ENCODE data around the gene DQX1.
"Not testable (repeated sequence)": the region's sequence is repeated elsewhere in the genome, so short reads cannot be mapped to it uniquely, and the experiment has no call there.

DQX1 gene

DNA sequence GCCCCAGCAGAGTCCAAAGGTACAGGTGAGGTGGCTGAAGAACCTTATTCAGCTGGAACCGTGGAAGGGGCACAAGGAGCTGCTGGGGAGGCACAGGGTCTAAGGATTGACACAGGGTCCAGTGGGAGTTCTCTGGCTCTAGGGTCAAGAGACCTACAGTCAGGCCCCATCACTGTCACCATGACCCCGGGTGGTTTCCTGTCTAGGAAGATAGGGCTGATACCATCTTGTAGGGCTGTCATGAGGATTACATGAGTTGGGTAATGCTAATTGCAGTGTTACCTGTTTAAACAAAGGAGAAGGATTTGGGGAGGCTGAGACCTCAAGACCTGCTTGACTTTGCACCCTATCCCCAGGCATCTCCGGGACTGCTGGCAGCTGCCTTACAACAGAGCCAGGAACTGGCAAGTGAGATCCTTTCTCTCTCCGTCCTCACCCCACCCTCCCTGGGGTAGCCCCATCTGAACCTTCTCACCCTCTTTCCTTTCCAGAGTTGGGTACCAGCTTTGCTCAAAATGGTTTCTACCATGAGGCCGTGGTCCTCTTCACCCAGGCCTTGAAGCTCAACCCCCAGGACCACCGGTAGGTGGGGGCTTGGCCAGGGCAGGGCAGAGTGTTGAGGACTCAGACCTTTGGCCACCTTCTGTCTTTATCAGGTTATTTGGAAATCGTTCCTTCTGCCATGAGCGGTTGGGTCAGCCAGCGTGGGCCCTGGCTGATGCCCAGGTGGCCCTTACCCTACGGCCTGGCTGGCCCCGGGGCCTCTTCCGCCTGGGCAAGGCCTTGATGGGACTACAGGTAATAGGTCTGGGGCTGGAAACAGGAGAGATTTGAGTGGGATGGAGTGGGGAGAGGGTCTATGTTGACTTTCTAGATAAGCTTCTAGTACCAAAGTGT is 34.1 kb downstream of the DQX1 start:
- no peak for DNase-seq

DNA sequence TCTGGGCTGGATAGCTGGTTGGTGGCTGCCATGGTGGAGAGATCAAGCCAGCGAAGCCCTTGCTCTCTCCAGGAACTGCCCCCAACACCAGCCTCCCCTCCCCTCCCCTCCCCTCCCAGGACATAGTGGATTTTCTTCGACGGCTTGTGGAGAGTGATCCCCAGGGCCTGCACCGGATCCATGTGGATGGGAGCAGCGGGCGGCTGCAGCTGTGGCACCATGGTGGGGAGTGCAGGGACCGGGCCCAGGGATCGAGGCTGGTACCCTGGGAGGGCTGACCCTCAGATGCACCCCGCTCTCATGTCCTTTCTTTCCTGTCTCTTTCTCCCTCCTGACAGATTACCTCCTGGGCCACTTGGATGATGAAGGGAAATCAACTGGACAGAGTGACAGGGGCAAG is 36.1 kb downstream of the DQX1 start:
- no peak for DNase-seq

GRCh38 chr2:74488643-74489481 is 37.2 kb downstream of the DQX1 start:
- no peak for DNase-seq

DNA sequence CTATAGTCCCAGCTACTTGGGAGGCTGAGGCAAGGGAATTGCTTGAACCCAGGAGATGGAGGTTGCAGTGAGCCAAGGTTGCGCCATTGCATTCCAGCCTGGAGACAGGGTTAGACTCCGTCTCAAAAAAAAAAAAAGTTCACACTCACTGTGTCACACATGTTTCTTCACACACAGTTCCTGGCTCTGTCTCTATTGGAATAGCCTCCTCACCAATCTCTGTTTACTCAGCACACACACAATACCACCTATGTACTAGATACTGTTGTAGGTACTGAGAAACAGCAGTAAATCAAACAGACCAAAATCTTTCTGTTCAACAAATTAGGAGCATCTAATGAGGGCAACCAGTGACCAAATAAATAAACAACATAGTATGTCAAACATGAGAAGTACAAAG is 39.9 kb downstream of the DQX1 start:
- no peak for DNase-seq

GRCh38 chr2:74483675-74484164 is 42.3 kb downstream of the DQX1 start:
- DNase-seq = not testable (repeated sequence)

- peak; percentile 91 for DNase-seq
These were observed 43.0 kb downstream of the DQX1 start, which contains the start of the genes CCDC142 and TTC31 for GRCh38 chr2:74482801-74483674. Gene CCDC142, minus strand, starts transcription at chr2:74482998. Its CDS starts 161 bp downstream, at chr2:74482837. Gene TTC31, plus strand, starts transcription at chr2:74483081. Its CDS starts 15 bp downstream, at chr2:74483096.

DNA sequence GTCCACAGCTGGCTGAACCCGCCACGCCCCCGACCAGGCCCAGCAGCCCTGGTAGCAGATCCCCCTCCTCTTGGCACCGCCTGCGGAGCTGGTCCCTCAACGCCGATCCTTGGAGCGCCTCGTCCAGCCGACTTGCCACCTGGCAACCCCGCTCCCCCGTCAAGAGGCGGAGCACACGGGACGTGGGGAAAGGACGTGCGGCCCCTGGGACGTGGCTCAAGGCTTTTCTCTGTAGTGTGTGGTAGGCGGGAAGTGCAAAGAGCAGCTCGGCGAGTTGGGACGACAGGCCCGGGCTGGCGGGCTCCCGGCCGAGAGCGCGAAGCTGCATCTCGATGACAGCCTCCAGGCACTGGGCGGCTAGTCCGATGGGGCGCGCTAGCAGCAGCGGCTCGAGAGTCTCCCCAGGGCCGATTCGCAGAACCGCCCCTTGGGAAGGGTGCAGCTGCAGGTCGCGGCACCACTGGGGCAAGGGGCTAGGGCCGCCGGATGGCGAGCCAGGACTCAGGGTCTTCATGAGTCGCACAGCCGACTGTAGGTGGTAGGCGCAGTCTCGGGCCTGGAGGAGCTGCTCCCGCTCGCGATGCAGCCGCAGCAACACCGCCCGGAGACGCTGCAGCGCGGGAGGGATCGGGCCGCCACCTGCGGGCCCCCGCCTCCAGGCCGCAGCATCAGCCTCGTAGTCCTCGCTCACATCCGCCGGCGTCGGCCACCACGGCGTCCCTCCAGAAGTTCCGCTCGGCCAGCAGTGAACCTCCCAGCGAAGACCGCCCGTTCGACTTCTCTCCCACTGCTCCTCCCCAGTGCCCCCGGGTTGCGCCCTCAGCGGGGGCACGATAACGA is 43.9 kb downstream of the DQX1 start:
- peak; percentile 74 for DNase-seq

GRCh38 chr2:74481431-74481830 is 44.6 kb downstream of the DQX1 start:
- no peak for DNase-seq

GRCh38 chr2:74474899-74475298 is 51.1 kb downstream of the DQX1 start:
- DNase-seq = no peak

GRCh38 chr2:74474481-74474880 is 51.5 kb downstream of the DQX1 start:
- no peak for DNase-seq

DNA sequence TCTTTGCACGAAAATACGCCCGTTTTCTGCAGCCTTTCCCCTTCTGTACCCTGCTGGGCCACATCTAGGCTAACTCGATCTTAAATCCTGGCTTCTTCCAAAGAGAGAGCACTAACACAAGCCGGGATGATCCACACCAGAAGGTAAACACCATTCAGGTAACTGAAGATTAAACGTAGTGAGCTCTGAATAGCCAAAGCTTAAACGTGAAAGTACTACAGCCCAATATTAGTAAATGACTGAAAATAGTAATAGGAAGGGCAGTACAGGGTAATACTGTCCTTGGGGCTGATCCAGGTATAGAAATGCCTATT is 53.1 kb downstream of the DQX1 start:
- DNase-seq = no peak

DNA sequence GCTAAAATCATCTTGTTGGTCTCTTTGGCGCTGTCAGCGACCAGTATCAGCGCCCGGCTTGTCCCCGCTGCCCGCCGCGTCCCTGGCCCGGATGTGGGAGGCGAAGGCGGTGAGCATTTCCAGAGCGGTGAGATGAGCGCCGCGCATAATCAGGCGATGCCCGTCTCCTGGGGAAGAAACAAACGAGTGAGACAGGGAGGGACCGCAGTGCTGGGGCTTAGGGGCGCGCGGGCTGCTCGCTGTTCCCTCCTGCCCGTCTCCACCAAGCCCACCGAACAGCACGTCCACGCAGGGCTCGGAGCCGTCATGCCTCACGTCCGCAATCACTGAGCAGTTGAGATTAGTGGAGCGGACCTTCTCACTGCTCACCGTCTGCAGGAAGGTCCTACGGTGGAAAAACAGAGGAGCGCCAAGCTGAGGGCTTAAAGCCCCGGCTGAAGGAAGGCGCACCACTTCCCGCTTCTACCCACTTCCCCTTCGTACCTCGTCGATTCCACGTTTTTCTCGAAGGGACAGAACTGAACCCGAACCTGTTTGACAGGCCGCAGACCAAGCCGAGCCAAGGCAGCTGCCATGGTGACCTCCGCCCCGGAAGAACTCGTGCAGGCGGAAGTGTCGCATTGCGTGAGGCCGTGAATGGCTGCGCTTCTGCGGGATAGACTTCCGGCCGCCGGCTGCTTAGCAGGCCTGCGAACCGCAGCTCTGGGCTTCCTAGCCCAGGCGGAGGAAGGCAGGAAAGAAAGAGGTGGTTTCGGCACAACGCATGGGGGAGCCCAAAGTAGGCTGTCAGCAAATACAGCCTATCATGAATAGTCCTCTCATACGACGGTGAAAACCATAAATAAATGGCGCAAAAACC is 53.7 kb downstream of the DQX1 start, which contains the start of gene MRPL53:
TSS of gene MRPL53 (minus strand) at position 595 of the 859 bp plus-strand sequence. CDS start at position 575, 20 bp downstream.
- peak; percentile 87 for DNase-seq

DNA sequence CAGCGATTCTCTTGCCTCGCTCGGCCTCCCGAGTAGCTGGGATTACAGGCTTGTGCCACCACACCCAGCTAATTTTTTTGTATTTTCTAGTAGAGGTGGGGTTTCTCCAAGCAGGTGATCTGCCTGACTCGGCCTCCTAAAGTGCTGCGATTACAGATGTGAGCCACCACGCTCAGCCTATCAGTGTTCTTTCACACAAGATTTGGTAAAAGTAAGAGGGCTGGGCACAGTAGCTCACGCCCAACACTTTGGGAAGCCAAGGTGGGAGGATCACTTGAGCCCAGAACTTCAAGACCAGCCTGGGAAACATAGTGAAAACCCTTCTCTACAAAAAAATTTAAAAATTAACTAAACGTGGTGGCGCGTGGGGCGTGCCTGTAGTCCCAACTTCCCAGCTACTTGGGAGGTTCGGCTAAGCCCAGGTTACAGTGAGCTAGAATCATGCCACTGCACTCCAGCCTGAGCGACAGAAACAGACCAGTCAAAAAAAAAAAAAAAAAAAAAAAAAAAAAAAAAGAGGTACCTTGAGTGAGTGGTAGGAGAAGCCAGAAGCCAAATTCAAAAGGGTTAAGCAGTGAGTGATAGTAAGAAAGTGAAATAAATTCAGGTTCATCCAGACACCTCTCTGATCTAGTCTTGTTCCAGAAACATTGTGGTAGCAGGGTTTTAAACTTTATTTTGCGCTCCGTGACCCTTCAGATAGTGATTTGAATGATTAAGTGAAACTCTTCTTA is 54.5 kb downstream of the DQX1 start:
- DNase-seq = no peak

DNA sequence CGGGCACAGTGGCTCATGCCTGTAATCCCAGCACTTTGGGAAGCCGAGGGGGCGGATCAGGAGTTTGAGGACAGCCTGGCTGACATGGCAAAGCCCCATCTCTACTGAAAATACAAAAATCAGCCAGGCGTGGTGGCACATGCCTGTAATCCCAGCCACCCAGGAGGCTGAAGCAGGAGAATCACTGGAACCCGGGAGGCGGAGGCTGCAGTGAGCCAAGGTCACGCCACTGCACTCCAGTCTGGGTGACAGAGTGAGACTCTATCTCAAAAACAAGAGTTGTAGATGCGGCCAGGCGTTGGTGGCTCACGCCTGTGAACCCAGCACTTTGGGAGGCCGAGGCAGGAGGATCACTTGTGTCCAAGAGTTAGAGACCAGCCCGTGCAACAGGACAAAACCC is 55.3 kb downstream of the DQX1 start:
- DNase-seq = not testable (repeated sequence)
